Activated CD4-positive, alpha-beta T cell treated with anti-CD3 and anti-CD28 coated beads, Interleukin-2, amount 50 U/mL, for 4 hours (primary cell): ENCODE measurements around the gene SH3BP4.

ENCODE experiments used
- DNase-seq, 2 experiments: peaks; one replicate each; pipeline ENCODE4 v3.0.0-alpha.2; 2020

The SH3BP4 gene

DNA sequence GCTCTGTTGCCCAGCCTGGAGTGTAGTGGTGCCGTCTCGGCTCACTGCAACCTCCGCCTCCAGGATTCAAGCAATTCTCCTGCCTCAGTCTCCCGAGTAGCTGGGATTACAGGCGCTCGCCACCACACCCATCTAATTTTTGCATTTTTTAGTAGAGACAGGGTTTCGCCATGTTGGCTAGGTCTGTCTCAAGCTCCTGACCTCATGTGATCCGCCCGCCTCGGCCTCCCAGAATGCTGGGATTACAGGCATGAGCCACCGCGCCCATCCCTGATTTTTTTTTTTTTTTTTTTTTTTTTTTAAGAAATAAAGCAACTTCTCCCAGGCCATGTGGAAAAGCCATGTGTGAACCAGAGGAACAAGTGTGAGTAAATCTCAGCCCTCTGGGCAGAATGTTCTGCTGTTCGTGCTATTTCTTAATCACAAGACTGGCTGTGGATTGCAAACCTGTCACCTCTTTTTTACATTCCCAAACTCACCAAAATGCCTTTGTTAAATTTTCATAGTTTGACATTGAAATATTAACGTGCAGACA, 6.4 kb upstream of the SH3BP4 start:
- DNase-seq, result no peak

DNA sequence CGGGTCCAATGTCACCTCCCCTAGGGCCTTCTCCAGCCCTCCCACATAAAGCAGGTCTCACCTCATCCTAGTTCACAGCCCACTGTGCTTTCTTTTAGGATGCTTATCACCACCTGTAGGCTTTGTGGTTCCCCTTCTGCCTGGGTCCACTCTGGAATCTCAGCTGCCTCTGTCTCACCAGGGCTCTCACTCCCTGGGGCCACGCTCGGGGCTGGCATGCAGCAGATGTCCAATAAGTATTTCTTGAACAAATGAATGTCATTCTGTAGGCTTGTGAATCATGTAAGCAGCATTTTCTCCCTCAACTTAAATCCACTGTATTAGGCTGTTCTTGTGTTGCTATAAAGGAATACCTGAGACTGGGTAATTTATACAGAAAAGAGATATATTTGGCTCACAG, 4.3 kb upstream of the SH3BP4 start:
- no peak for DNase-seq

DNA sequence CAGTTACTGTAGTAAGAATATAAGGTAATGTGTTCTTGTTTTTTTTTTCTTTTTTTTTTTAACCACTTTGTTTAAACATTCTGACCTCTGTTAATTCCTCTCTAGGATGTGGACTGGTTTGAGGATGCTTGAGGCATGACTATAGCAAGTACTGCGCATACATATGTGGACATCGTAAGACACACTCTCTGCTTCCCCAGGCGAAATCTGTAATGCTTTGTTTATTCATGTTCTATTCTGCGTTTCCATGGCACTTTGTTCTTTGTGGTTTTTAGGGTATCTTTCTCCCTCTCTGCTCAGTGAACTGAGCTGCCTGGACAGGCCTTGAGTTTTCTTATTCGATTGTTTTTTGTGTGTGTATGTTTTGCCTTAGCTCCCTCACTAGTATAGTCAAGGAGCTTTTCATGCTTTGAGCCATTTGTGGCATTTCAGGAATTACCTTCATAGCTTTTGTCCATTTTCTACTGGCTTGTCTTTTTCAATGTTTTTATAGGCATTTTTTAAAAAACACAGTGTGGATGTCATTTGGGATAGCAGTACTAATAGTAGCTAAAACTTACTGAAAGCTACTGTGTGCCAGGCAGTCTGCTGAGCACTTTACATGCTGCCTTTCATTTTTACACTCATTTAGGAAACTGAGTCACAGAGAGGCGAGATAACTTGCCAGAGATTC, 1.9 kb upstream of the SH3BP4 start:
- DNase-seq, result no peak

DNA sequence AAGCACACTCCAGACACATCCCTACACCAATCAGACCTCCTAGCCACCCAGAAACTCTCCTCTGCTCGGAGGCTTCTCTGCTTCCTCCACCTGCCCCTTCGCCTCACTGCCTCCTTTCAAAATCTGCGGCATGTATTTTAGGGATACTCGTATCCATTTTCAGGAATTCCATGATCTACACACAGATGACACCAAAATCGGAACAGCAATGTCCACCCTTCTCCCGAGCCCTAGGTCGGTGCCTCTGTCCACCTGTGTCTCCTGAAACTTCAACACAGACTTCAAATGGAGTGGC, 1.4 kb upstream of the SH3BP4 start:
- no peak for DNase-seq

DNA sequence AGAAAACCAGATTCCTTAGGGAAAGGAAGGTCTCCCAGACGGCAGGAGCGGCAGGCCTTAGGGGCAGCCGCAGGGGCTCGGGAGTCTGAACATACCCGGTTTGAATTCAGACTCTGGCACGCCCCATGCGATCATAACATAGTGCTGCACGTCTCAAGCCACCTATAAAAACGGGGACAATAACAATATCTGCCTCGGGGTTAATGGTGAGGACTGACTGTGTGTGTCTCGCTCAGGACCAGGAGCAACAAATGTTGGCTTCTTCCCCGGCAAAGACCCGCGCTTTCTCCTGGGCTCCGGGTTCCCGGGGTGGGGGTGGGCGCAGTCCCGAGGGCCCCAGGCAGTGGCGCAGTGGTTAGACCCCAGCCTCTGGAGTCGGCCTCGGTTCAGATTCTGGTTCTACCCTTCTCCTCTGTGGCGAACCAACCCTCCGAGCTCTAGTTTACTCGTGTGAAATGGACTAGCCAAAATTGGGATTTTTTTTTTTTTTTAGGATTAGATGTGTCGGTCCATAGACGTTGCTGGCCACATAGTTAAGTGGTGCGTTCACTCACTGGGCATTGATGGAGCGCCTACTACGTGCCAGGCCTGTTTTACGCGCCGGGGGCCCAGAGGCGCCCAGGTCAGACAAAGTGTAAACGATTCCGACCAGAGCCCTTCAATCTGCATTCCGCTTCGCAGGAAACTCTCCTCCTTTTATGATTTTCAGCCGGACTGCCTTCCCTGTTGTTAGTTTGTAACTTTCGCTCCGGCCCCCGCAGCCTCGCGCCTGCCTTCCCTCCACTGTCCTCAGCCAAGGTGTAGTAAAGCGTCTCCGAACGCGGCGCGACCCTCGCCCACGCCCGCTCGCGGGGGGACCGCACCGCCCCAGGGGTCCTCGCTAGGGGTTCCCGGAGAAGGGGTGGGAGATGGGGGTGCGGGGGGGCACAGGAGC, 820 bp upstream of the SH3BP4 start:
- DNase-seq, result no peak

DNA sequence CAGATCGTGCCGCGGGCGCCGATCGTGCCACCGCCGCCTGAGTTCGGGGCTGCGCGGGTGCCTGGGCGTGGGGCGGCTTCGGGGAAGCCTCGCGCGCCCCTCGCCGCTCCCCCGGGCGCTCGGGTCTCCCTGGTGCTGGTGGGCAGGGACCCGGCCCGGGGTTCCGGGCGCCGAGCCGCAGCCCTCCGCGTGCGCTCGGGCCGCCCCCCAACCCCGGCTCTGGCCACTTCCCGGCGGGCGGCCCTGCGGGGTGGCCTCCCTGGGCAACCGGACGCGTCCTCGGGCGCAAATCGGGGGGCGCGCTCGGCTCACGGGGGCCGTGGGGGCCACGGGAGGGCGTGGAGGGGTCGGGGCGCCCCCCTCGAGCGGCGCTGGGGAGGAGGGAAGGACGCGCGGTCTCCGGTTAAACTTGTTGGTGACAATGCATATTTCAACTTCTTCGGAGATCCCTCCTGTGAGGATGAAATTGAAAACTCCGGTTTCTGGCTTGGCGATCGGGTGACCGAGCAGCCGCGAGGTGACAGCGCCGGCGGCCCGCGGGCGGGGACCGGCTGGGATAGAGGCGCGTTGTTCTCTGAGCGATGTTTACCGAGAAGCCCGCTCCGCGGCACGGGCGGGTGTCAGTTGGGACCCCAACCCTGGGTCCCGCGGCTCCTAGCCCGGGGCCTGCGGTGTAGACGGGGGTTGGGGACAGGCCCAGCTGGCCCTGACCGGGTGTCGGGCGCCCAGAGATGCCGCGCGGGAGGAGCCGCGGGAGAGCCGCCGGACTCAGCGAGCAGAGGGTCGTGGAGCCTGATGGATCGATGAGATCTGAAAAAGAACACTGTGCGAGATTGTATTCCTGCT, 676 bp downstream of the SH3BP4 start:
- no peak for DNase-seq

DNA sequence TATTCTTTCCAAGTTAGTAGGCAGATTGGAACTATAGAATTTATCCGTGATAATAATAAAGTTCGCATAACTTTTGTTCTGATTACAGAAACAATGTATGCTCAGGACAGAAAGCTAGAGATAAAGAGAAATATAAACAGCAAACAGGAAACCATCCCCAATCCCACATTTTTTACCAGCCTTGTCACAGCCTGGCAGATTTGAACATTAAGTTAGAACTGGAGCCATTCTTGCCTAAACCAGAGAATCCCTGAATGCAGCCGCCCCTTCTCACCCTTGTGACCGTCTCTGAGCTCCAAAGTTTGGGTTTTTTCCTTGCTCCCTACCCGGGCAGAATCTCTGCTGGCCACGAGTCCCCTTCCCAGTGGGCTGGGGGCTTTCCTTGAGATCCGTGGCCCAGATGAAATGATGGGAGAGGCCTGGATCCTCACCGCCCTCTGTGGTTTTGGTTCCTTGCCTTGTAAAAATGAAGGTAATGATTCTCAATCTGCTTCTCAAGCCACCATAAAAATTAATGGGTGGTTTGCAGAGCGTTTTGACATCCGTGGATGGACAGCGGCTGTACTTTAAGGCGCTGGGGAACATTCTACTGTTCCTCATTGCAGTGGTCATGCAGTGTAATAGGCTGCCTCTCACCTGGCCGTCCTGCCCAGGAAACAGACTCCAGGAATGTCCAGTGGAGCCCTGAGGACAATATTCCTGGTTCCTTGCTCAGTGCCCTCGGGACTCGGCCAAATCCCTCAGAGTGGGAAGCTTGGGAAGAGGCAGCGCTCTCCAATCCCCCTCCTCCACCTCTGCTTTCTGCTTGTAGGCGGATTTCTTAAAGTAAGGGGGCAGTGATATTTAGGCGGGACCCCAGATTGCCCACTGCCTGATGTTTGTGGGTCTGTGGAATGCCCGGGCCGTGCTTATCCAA, 1.6 kb downstream of the SH3BP4 start:
- no peak for DNase-seq

DNA sequence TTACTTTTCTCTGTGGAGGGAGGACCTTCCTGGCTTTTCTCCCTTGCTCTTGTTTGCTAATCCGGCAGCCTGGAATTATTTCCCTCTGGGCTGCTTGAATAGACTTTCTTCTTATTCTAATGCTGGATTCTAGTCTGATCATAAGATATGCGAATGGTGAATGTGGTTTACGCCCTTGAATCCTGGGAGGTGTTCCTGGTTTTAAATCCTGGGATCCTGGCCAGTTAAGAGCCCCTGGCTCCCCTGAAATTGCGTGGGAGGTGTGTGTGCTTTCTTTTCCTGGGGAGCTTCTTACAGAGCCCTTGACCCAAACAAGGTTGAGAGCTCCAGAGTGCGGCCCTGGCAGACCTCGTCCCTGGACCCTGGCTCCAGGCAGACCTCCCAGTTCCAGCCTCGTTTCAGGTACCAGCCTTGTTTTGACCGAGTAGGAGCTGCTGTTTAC, 2.8 kb downstream of the SH3BP4 start:
- no peak for DNase-seq

DNA sequence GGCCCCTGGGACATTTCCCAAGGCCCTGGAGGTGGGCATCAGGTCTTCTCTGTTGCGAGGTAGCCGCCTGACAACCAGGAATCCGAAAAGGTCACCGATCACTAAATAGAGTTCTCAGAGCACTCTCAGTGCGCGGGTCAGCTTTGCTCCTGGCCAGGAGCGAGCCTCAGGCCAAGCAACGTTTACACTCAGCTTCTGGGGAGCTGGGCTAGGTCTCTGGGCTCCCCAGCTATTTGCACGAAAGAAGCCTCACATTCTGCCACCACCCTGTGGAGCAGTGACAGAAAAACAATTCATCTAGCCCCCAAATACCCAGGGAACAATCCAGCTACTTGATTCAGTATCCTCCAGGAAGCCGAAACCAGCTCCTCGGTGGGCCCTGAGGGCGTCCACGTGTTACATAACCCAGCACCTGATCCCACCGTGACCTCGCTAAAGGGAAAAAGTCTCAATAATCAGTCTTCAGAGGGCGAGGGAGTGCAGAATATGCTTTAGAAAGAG, 3.3 kb downstream of the SH3BP4 start:
- no peak for DNase-seq

DNA sequence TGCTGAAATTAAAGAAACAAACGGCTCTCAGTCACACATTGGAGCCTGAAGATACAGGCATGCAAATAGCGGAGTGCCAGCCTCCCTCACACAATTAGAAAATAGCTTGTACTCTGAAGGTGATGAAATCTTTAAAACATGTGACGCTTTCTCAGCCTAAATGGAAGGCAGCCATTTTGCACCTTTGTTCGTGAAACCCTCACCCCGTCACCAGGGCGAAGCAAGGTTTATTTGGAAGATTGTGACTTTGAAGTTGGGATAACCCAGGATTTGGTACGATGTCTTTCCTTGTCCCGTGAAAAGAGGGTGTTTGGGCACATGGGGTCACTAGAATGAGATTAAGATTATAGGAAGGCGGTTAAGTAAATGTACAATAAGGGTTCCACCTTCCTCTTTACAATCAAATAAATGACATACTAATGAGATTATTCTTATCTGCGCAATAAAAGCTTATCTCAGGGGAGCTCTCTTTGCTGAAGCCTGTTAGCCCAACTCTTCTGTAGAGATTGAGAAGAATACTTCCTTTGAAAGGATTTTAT, 4.2 kb downstream of the SH3BP4 start:
- no peak for DNase-seq

DNA sequence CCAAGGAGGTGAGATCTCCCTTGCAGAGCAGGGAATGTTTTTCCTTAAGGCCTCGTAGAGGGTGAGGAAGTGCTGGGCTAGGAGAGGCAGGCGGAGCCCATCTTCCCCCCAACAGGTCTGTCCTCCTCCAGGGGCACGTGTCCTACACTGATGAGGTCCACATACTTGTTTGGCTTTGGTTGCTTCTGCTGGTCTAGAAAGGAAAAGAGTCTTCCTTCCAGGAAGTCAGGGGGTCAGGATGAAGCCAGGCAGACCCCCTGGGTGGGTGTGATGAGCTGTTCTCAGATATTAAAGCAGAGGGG, 6.0 kb downstream of the SH3BP4 start:
- DNase-seq, result no peak

DNA sequence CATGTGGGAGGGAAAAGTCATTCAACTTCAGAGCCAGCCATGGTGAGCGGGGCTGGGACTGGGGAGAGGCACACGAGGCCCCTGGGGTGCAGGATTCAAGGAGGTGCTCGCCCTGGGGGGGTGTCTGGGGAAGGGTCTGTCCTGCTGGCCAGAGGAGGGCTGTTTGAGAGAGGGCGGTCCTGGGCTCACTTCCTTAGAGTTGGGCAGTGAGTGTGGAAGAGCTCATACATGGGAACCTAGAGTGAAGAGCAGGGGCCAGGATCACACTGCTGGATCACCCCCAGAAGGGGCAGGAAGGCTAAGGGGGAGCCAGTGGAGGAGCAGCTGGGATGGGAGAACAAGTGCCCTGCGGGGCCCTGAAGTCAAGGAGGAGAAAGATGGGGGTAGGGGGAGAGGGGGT, 6.5 kb downstream of the SH3BP4 start:
- DNase-seq, result no peak

DNA sequence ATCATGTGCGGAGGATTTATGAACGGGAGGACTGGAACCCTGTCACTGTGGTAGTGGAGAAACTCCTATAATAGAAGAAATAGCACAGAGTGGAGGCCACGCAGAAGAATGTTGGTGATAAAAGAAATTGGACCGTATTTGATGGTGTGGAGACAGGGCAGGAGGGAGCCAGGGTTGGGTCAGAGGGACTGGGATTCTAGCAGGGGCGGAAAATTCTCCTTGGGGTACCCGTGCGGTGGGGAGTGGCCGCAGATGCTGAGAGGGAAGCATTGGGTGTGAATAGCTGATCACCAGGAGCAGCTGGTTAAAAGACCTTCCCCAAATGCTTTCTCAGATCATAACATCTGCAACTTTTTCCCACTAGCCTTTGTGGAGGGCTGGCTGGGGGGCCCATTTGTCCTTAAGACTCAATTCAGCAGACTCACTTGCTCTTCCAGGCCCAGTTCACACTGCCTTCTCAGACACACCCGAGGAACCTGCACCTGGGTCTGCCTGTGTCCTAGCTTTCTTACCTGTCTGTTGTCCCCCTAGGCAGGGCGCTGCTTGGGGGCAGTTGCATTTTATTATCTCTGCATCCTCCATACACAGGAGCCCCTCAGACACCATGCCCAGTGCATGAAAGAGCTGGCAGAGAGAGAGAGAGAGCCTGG, 7.1 kb downstream of the SH3BP4 start:
- no peak for DNase-seq

DNA sequence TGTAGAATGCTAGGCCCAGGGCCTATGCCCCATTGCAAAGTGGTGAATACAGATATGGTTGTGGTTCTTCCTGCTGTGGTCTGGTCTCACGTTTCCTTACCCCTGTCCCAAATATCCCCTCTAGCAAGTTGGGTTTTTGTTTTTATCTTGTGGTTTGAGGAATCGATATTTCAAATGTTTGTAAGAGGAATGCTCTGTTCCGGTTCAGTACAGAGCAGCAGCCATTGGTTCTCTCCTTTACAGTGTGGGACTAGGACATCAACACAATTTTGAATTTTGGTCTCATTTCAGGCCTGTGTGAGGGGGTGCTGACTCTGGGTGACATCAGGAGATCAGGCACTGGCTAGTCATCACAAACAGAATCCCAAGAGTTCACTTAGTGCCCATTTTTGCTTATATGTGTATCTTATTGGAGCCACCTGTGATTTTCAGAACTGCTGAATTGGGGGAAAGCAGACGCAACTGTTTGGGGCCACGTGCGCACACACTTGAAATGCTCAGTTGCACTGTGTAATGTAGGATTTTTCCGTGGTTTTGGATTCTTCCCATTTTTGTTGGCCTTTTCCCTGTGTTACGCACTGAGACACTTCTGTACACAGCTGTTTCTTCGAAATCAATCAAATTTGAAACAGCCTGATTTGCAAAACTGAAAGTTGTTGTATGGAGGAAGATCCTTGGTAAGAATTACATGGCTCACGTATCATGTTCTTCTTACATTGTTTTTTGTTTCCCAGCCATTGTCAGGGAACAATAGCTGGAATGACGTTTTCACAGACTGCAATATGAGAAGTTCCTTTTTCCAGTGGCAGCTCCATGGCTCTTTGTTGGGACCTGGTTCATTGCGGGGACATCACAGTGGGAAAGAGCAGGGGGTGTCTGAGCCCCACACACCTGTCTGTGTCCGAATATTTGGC, 8.6 kb downstream of the SH3BP4 start:
- no peak for DNase-seq

DNA sequence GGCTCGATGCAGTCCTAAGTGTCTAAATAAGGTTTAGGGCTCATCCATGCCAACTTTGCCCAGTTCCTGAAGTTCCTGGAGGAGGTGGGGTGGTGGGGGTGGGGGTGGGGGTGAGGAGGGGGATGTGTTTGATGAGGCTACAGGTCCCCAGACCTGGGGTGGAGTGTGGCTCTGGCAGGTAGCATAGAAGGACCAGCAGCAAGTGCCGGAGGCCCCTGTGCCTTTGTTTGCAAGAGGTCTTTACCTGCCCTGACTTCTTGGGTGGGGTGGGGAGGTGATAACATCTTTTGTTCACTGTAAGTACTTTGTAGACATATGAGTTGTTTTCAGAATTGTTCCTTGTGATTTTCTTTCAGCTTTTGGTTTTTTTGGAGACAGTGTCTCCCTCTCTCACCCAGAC, 10.0 kb downstream of the SH3BP4 start:
- DNase-seq, result no peak

DNA sequence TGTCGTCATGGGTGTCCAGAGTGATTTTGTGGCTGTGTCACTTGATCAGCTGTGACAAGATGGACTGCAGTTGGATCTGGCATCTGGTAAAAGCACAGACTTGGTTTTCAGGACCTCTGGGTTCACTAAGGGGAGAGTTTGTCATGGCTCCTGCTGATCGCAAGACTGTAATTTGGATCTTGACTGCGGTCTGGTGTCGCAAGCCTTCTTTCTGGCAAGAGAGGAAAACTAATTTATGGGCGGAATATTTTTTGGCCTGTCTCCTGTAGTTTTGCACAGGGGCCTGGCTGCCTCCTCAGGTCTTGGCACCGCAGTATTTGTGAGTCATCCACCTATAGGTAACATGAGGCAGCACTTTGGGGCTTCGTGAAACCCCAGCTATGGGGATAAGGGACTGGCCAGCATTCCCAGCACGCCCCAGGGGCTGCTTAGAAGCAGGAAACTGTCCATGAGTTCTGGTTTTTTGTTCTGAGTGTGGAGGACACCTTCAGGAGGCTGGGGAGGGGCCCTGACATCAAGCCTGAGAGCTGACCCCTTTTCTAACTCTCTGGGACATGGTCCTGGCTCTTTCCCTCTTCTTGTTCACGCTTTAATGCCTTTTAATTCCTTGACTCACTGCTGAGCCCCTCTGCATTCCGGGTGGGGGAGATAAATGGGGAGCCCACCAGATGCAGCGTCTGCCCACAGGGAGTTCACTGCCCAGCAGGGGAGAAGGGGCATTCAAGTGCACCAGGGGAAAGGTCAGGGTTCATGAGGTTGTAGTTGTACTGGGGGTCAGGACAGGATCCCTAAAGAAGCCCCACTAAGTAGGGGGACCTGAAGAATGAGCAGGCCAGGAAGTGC, 12.2 kb downstream of the SH3BP4 start:
- DNase-seq, result no peak

DNA sequence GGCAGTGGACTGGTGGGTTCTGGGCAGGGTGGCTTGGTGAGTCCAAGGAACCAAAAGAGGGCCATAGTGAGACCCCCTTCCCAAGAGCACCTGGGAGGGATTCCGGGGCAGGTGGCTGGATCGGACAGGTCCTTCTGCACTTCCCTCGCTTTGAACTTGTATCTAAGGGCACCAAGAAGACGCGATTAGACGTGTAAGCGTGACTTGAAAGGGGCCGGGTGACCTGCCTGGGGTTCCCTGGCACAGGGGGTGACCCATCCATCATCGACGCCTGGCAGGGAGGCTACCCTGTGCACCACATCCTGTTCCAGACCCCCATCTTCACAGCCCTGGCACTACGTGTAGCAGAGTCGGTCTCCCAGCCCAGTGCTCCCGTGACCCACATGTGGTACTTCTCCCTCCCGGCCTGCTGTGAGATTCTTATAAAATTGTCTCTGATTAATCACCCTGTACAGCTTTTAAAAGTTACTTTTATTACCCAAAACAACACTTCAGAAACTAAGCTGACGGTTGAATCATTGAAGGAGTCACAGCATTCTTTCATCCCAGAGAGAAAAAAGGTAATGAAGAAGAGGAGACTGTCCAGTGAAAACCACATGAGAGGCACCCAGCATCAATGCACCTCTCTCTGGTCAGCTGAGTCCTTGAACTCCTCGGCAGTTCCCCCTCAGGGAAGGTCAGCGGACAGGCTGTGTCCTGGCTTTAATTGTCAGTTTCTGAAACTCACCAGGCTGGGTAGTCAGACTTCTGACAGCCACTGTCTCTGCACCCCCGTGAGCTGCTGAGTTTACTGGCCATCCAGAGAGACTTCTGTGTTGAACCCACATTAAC, 13.0 kb downstream of the SH3BP4 start:
- no peak for DNase-seq

DNA sequence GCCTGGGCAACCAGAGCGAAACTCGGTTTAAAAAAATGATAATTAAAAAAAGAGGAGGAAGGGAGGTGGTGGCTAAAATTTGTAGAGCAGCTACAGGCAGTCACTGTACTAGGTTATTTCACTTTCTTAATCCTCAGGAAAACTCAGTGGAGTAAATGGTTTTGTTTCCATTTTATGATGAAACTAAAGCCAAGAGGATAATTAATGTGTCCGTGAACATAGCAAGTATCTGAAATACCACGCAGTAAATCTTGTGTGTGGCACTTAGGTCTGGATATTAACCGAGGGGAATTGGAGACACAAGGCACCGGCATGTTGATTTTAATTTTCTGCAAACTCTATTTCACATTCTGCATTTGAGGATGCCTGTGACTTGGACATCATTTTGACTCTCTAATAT, 14.5 kb downstream of the SH3BP4 start:
- DNase-seq, result no peak
